Suprapubic skin (tissue), 4 donors: ENCODE results near the gene SPATA20. TPM values are rescaled to one million over a fixed set of nuclear protein-coding genes. Genes with fewer than 3 reads are reported as not detected.

Experiments
- DNase-seq, 2 donors: peaks; one replicate each; pipeline ENCODE4 v3.0.0-alpha.2; 2019; ENCODE audit warnings: low spot score in 2 of 2
- H3K27ac ChIP-seq: fragments of 200-600 bp; sonication (generic); one replicate; pipeline ENCODE4 v1.5.1; 2019
- H3K27me3 ChIP-seq: fragments of 200-600 bp; sonication (generic); one replicate; pipeline ENCODE4 v1.5.1; 2019
- H3K36me3 ChIP-seq: fragments of 200-600 bp; sonication (generic); one replicate; pipeline ENCODE4 v1.5.1; 2019
- H3K4me1 ChIP-seq: fragments of 200-600 bp; sonication (generic); one replicate; pipeline ENCODE4 v1.5.1; 2019
- H3K4me3 ChIP-seq: fragments of 200-600 bp; sonication (generic); one replicate; pipeline ENCODE4 v1.5.1; 2019; ENCODE audit warnings: mild to moderate bottlenecking
- H3K9me3 ChIP-seq: fragments of 200-600 bp; sonication (generic); one replicate; pipeline ENCODE4 v1.5.1; 2019
- CTCF ChIP-seq, 2 donors: fragments of 200-600 bp in 1 of 2; fragments of 450-650 bp in 1 of 2; sonication (generic) in 1 of 2; IDR thresholded peaks; one replicate each; pipeline ENCODE4 v1.5.1; 2016 to 2019; ENCODE audit warnings: antibody characterized with exemption in 2 of 2, mild to moderate bottlenecking in 1 of 2, moderate library complexity in 1 of 2
- EP300 ChIP-seq: sonication (generic); formaldehyde crosslinking; IDR thresholded peaks from one replicate; pipeline ENCODE4 v1.6.1; 2017; ENCODE audit warnings: antibody characterized with exemption
- POLR2A ChIP-seq, 2 donors: fragments of 450-650 bp; IDR thresholded peaks; one replicate each; pipeline ENCODE4 v1.6.1; 2017; ENCODE audit warnings: antibody characterized with exemption in 2 of 2, mild to moderate bottlenecking in 2 of 2, moderate library complexity in 2 of 2
- POLR2AphosphoS5 ChIP-seq, 3 donors: sonication (generic); formaldehyde crosslinking; IDR thresholded peaks; one replicate each; pipeline ENCODE4 v1.6.1; 2017; ENCODE audit warnings: antibody characterized with exemption in 3 of 3
- WGBS: methylation state at CpG from one replicate; pipeline ENCODE4 v1.1.5; 2018; 5-methylcytosine and 5-hydroxymethylcytosine counted together
- total RNA-seq, 4 donors: library from RNA; depleted of rRNA; stranded (reverse); fragments of >200 nt; gene quantifications; one replicate each; pipeline ENCODE4 v1.1.0, GENCODE V29; 2016

The SPATA20 gene
- total RNA-seq, 4 donors from 2014 or later = 36.5 to 75.4 (median 50.9) TPM

- no peak for DNase-seq
- WGBS = 36% methylated on average over 3 of the region's 3 CpGs
- Histone ChIP-seq H3K36me3 (no peaks in the 10 kb centered on the region), H3K9me3 (no peaks in the 10 kb centered on the region), H3K27me3 (no peaks in the 10 kb centered on the region), H3K27ac (no peak overlapping the region), H3K4me1 (peaks cover 34% of the 10 kb centered on the region), H3K4me3 (no peak overlapping the region)
- TF ChIP-seq EP300 (no peak), CTCF (IDR thresholded peaks at IDR 0.05) (no peak), POLR2AphosphoS5 (IDR thresholded peaks at IDR 0.05) (no peak), POLR2A (IDR thresholded peaks at IDR 0.05) (no peak)
Observed at GRCh38 chr17:50511058-50511457, 35.9 kb upstream of the SPATA20 start.

GRCh38 chr17:50513495-50513894 is 33.5 kb upstream of the SPATA20 start:
- no peaks in the 10 kb centered on the region for H3K9me3 ChIP-seq
- H3K27me3 ChIP-seq = no peaks in the 10 kb centered on the region
- DNase-seq = no peak
- no peak overlapping the region for H3K4me3 ChIP-seq
- peaks cover 28% of the 10 kb centered on the region for H3K4me1 ChIP-seq
- 75% methylated on average over 4 of the region's 4 CpGs for WGBS
- TF ChIP-seq CTCF (IDR thresholded peaks at IDR 0.05) (no peak), EP300 (no peak), POLR2A (IDR thresholded peaks at IDR 0.05) (no peak), POLR2AphosphoS5 (IDR thresholded peaks at IDR 0.05) (no peak)
- no peak overlapping the region for H3K27ac ChIP-seq
- no peaks in the 10 kb centered on the region for H3K36me3 ChIP-seq

- Histone ChIP-seq H3K27ac (no peak overlapping the region), H3K27me3 (no peaks in the 10 kb centered on the region), H3K4me3 (no peak overlapping the region), H3K9me3 (no peaks in the 10 kb centered on the region), H3K4me1 (peaks cover 21% of the 10 kb centered on the region), H3K36me3 (no peaks in the 10 kb centered on the region)
- no peak for DNase-seq
- WGBS = 70% methylated on average over 3 of the region's 3 CpGs
- TF ChIP-seq POLR2A (IDR thresholded peaks at IDR 0.05) (no peak), POLR2AphosphoS5 (IDR thresholded peaks at IDR 0.05) (no peak), EP300 (no peak), CTCF (IDR thresholded peaks at IDR 0.05) (no peak)
Observed at GRCh38 chr17:50514388-50514787, 32.6 kb upstream of the SPATA20 start.

GRCh38 chr17:50514936-50515702 is 31.9 kb upstream of the SPATA20 start:
- Histone ChIP-seq H3K4me3 (no peak overlapping the region), H3K36me3 (no peaks in the 10 kb centered on the region), H3K27ac (no peak overlapping the region), H3K4me1 (peaks cover 21% of the 10 kb centered on the region), H3K9me3 (no peaks in the 10 kb centered on the region), H3K27me3 (no peaks in the 10 kb centered on the region)
- TF ChIP-seq POLR2AphosphoS5 (IDR thresholded peaks at IDR 0.05) (no peak), POLR2A (IDR thresholded peaks at IDR 0.05) (no peak), CTCF (IDR thresholded peaks at IDR 0.05) (no peak), EP300 (no peak)
- no peak for DNase-seq
- WGBS = 58% methylated on average over 6 of the region's 6 CpGs

- TF ChIP-seq EP300 (no peak), CTCF (IDR thresholded peaks at IDR 0.05) (no peak), POLR2A (IDR thresholded peaks at IDR 0.05) (no peak), POLR2AphosphoS5 (IDR thresholded peaks at IDR 0.05) (no peak)
- Histone ChIP-seq H3K9me3 (no peaks in the 10 kb centered on the region), H3K4me3 (no peak overlapping the region), H3K4me1 (peaks cover 21% of the 10 kb centered on the region), H3K27ac (no peak overlapping the region), H3K27me3 (no peaks in the 10 kb centered on the region), H3K36me3 (no peaks in the 10 kb centered on the region)
- 79% methylated on average over 4 of the region's 4 CpGs for WGBS
- no peak for DNase-seq
Observed at GRCh38 chr17:50517011-50517410, 30.0 kb upstream of the SPATA20 start.
